Measurements from ENCODE around the gene SPATA20. TPM values are rescaled to one million over a fixed set of nuclear protein-coding genes. Genes with fewer than 3 reads are reported as not detected.

SPATA20 gene
- total and polyA plus RNA-seq, 2 of the 13 experiments (the other 11 are each of a cell fraction or from before 2014, with no cell fraction given) = 36.1 to 64.8 TPM

DNA sequence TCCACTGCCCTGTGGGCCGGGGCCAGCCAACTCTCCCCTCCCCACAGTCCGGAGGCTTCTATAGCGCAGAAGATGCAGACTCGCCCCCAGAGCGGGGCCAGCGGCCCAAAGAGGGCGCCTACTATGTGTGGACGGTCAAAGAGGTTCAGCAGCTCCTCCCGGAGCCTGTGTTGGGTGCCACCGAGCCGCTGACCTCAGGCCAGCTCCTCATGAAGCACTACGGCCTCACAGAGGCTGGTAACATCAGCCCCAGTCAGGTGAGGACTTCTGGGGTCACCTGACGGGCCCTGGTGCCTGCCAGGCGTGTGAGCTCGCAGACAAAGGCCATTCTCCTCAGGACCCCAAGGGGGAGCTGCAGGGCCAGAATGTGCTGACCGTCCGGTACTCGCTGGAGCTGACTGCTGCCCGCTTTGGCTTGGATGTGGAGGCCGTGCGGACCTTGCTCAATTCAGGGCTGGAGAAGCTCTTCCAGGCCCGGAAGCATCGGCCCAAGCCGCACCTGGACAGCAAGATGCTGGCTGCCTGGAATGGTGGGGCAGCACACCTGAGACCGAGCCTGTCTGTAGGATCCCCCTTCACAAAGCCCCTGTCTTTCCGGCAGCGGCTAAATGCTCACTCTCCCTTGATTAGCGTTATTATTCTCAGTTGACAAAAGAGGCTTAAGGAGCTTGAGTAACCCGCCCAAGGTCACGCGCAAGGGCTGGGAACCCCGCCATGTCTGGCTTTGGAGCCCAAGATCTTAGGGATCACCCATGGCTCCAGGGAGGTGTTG is 3.9 kb downstream of the SPATA20 start (continued):
- TF ChIP-seq, protein P1, sequence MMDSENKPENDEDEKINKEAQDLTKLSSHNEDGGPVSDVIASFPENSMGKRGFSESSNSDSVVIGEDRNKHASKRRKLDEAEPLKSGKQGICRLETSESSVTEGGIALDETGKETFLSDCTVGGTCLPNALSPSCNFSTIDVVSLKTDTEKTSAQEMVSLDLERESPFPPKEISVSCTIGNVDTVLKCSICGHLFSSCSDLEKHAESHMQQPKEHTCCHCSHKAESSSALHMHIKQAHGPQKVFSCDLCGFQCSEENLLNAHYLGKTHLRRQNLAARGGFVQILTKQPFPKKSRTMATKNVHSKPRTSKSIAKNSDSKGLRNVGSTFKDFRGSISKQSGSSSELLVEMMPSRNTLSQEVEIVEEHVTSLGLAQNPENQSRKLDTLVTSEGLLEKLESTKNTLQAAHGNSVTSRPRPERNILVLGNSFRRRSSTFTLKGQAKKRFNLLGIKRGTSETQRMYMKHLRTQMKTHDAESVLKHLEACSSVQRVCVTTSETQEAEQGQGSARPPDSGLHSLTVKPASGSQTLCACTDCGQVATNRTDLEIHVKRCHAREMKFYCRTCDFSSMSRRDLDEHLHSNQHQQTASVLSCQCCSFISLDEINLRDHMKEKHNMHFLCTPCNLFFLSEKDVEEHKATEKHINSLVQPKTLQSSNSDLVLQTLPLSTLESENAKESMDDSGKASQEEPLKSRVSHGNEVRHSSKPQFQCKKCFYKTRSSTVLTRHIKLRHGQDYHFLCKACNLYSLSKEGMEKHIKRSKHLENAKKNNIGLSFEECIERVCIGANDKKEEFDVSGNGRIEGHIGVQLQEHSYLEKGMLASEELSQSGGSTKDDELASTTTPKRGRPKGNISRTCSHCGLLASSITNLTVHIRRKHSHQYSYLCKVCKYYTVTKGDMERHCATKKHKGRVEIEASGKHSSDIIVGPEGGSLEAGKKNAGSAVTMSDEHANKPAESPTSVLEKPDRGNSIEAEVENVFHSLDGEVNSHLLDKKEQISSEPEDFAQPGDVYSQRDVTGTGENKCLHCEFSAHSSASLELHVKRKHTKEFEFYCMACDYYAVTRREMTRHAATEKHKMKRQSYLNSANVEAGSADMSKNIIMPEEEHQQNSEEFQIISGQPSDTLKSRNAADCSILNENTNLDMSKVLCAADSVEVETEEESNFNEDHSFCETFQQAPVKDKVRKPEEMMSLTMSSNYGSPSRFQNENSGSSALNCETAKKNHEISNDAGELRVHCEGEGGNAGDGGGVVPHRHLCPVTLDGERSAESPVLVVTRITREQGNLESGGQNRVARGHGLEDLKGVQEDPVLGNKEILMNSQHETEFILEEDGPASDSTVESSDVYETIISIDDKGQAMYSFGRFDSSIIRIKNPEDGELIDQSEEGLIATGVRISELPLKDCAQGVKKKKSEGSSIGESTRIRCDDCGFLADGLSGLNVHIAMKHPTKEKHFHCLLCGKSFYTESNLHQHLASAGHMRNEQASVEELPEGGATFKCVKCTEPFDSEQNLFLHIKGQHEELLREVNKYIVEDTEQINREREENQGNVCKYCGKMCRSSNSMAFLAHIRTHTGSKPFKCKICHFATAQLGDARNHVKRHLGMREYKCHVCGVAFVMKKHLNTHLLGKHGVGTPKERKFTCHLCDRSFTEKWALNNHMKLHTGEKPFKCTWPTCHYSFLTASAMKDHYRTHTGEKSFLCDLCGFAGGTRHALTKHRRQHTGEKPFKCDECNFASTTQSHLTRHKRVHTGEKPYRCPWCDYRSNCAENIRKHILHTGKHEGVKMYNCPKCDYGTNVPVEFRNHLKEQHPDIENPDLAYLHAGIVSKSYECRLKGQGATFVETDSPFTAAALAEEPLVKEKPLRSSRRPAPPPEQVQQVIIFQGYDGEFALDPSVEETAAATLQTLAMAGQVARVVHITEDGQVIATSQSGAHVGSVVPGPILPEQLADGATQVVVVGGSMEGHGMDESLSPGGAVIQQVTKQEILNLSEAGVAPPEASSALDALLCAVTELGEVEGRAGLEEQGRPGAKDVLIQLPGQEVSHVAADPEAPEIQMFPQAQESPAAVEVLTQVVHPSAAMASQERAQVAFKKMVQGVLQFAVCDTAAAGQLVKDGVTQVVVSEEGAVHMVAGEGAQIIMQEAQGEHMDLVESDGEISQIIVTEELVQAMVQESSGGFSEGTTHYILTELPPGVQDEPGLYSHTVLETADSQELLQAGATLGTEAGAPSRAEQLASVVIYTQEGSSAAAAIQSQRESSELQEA (CRISPR knock-in tag; IDR thresholded peaks at IDR 0.05; ENCODE audit: not compliant biosample characterization) = no peak
- TF ChIP-seq GTF2F1 (IDR thresholded peaks at IDR 0.05; ENCODE audit: low read length) (no peak), SMARCE1 (IDR thresholded peaks at IDR 0.05; ENCODE audit: borderline replicate concordance) (no peak), MAZ (IDR thresholded peaks at IDR 0.05; ENCODE audit: borderline replicate concordance, low read depth, low read length) (no peak), MAZ (CRISPR knock-in tag; IDR thresholded peaks at IDR 0.05; ENCODE audit: low read depth) (peak; percentile 61; the same call in 1 of the 2 replicates), BORCS8-MEF2B (CRISPR knock-in tag; IDR thresholded peaks at IDR 0.05) (no peak), CREM (IDR thresholded peaks at IDR 0.05) (no peak), CREM (CRISPR knock-in tag; IDR thresholded peaks at IDR 0.05) (no peak), ZNF772 (CRISPR knock-in tag; IDR thresholded peaks at IDR 0.05) (no peak), SETDB1 (CRISPR knock-in tag; IDR thresholded peaks at IDR 0.05; ENCODE audit: borderline replicate concordance) (no peak), ZNF605 (CRISPR knock-in tag; IDR thresholded peaks at IDR 0.05) (no peak), GZF1 (CRISPR knock-in tag; IDR thresholded peaks at IDR 0.05) (no peak), KAT8 (CRISPR knock-in tag; IDR thresholded peaks at IDR 0.05) (peak; percentile 58), ZNF782 (CRISPR knock-in tag; IDR thresholded peaks at IDR 0.05; ENCODE audit: borderline replicate concordance) (no peak)
- TF ChIP-seq, protein P2, sequence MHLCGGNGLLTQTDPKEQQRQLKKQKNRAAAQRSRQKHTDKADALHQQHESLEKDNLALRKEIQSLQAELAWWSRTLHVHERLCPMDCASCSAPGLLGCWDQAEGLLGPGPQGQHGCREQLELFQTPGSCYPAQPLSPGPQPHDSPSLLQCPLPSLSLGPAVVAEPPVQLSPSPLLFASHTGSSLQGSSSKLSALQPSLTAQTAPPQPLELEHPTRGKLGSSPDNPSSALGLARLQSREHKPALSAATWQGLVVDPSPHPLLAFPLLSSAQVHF (CRISPR knock-in tag; IDR thresholded peaks at IDR 0.05) = no peak
- TF ChIP-seq, protein P3, sequence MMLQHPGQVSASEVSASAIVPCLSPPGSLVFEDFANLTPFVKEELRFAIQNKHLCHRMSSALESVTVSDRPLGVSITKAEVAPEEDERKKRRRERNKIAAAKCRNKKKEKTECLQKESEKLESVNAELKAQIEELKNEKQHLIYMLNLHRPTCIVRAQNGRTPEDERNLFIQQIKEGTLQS (CRISPR knock-in tag; IDR thresholded peaks at IDR 0.05) = no peak
- TF ChIP-seq, protein P4, sequence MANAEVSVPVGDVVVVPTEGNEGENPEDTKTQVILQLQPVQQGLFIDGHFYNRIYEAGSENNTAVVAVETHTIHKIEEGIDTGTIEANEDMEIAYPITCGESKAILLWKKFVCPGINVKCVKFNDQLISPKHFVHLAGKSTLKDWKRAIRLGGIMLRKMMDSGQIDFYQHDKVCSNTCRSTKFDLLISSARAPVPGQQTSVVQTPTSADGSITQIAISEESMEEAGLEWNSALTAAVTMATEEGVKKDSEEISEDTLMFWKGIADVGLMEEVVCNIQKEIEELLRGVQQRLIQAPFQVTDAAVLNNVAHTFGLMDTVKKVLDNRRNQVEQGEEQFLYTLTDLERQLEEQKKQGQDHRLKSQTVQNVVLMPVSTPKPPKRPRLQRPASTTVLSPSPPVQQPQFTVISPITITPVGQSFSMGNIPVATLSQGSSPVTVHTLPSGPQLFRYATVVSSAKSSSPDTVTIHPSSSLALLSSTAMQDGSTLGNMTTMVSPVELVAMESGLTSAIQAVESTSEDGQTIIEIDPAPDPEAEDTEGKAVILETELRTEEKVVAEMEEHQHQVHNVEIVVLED (CRISPR knock-in tag; IDR thresholded peaks at IDR 0.05; ENCODE audit: borderline replicate concordance) = no peak
- TF ChIP-seq, protein P5, sequence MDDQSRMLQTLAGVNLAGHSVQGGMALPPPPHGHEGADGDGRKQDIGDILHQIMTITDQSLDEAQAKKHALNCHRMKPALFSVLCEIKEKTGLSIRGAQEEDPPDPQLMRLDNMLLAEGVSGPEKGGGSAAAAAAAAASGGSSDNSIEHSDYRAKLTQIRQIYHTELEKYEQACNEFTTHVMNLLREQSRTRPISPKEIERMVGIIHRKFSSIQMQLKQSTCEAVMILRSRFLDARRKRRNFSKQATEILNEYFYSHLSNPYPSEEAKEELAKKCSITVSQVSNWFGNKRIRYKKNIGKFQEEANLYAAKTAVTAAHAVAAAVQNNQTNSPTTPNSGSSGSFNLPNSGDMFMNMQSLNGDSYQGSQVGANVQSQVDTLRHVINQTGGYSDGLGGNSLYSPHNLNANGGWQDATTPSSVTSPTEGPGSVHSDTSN (CRISPR knock-in tag; IDR thresholded peaks at IDR 0.05; ENCODE audit: borderline replicate concordance) = no peak

Measured in HepG2 (cell line).